ENCODE measurements around the gene GBP2.
"Not testable (repeated sequence)": the region's sequence is repeated elsewhere in the genome, so short reads cannot be mapped to it uniquely, and the experiment has no call there.

GBP2 gene

DNA sequence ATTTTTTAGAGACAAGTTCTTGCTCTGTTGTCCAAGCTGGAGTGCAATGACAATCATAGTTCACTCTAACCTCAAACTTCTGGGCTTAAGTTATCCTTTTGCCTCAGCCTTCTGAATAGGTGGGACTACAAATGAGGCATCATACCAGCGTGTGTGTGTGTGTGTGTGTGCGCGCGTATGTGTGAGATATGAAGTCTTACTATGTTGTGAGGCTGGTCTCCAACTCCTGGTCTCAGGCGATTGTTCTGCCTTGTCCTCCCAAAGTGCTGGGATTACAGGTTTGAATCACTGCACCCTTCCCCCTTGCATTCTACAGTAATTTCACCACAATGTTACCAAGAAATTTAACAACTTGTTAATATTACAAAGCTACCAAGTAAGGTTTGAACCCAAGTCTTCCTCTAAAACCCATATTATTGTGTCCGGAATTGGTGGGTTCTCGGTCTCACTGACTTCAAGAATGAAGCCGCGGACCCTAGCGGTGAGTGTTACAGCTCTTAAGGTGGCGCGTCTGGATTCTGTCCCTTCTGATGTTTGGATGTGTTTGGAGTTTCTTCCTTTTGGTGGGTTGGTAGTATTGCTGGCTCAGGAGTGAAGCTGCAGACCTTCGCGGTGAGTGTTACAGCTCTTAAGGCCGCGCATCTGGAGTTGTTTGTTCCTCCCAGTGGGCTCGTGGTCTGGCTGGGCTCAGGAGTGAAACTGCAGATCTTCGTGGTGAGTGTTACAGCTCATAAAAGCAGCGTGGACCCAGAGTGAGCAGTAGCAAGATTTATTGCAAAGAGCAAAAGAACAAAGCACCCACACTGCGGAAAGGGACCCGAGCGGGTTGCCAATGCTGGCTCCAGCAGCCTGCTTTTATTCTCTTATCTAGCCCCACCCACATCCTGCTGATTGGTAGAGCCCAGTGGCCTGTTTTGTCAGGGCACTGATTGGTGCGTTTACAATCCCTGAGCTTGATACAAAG, 970 bp upstream of the GBP2 start:
- DNase-seq (ENCODE audit: low read depth in 2 of 2): peak; percentile 56 to 58

DNA sequence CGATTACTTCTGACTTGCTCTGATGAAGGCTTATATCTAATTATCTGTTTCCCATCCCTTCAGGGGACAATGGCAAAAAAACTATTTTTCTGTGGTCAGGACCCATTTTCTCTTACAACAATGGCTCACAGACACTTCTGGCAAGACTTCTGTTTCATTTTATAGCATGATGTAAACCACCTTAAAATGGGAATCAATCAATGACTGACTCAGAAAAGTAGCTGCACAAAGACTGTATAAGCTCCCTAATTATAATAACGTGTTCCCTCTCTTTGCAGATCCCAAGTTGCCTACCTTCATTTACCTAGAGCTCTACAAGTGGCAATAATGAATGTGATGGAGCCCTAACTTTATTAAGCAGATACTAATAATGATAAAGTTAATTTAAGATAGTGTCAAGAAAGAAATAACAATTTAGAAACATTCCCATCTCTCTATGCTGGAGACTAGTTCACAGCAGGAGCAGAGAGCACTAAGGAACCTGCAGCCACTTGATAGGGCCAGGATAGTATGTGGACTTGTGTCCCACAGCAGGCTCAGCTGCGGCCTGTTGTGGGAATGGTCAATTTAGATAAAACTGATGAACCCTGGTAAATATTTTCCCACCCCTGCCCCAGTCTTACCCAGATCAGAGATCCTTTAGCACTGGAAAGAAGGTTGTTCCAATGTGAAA, 538 bp downstream of the GBP2 start:
- DNase-seq (ENCODE audit: low read depth in 2 of 2): no peak

DNA sequence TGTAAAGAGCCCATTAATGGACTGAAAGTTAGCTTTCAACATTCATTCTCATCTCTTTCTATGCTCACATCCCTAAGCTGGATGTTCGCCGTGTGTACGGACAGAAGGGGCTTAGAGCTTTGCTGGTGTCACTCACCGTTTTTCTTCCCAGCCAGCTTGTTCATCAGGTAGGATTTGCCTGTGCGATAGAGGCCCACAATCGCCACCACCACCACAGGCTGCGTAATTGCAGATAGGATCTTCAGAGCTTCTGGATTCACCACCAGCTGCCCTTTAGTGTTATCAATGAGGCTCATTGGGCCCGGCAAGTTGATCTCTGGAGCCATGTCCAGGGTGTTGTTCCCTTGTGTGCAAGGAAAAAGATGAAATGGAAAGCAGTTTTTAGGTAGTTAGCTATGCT, 4.3 kb downstream of the GBP2 start:
- DNase-seq (ENCODE audit: low read depth in 2 of 2): no peak

DNA sequence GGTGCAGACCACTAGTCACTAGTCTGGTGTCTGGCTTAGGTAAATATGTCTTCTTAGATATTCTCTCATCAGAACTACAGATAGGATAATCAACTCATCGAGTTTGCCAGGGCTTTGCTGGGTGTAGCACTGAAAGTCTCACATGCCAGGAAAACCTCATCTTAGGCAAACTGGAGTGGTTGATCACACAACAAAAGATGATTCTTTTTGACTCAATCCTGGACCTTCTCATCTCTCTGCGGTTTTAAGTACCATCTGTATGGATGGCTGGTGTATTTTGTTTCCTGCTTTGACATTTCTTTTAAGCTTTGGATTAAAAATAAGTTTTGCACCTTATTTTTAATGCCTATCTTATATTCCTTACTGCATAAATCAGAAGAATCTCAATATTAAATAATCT, 11.3 kb downstream of the GBP2 start:
- DNase-seq (ENCODE audit: low read depth in 2 of 2): no peak

DNA sequence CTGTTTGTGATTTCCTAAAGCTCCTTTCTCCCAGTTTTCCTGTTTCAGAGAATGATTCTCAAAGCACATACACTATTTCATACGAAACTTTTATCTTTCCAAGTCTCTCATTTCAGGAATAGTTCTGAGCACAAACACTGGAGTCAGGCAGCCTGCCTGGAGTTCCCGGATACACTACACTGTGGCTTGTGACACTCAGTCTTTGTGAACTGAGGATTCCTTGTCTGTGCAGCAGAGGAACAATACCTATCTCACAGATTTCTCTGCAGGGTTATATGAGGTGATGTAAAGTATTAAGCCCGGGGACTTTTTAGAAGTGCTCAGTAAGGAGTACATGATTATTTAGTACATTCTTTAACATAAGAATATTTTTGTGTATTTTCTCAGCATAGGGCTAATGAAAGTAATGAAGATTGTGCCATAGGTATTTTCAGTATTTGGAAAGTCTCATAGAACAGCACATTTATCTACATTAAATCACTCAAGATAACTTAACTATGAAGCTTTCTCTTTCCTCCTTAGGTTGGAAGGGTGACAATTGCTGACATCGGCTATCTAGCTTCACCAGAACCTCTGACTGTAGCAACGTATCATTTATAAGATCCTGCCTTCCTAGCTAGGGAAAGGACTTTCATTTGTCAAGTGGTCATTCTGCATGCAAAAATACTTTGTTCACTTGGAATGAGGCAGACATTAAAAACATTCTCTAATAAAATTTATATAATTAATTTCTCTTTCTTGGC, 12.9 kb downstream of the GBP2 start:
- no peak for DNase-seq (ENCODE audit: low read depth in 2 of 2)

DNA sequence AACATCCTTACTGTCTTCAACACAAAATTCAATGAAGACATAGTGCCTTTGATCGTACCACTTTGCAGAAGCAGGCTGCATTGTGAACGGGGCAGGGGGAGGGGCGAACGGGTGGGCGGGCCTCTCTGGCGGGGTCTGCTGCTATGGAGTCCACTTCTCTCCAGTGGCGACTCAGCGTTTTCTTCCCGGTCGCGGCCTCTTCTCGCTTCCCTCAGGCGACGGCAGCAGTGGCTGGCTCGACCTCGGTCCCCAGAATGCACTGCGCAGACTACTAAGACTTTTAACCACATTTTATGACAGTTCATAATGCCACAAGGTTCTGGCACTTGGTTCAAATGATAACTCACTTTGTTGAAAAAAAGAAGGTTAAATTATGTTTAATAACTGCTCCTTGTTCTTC, 21.2 kb downstream of the GBP2 start:
- no peak for DNase-seq (ENCODE audit: low read depth in 2 of 2)

DNA sequence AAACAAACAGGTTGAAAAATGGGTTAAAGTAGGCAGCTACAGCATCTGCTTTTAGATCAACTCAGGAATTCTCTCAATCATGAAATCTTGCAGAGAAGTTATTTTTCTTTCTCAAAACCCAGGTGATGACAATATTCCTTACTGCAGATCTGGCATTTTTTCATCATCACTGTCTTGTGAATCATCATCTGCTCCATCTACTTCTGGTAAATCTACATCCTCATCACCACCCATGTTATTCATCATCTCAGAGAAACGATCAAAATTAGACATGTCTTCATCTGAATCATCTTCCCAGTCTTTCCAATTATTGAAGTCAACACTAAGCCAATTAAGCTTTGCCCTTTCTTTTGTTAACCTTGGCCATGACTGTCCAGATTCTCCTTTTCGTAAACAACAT, 21.8 kb downstream of the GBP2 start:
- DNase-seq (ENCODE audit: low read depth in 2 of 2): no peak

DNA sequence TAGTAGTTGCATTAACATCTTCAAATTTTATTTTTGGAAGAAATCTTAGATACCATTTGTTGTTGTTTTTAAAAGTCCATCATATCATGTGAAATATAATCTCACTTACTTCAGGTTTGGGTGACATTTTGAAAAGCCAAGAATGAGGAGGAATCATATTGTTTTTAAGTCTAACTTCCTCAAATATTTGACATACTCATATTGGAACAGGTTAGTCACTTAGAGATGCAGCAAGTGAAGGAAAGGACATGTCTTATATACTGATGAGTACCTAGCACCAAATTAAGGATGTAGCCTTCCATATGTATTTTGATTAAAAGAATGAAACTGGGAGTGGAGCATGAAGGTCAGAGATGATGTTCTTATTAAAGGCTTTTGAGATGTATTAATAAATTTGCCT, 23.9 kb downstream of the GBP2 start:
- DNase-seq (ENCODE audit: low read depth in 2 of 2): no peak

DNA sequence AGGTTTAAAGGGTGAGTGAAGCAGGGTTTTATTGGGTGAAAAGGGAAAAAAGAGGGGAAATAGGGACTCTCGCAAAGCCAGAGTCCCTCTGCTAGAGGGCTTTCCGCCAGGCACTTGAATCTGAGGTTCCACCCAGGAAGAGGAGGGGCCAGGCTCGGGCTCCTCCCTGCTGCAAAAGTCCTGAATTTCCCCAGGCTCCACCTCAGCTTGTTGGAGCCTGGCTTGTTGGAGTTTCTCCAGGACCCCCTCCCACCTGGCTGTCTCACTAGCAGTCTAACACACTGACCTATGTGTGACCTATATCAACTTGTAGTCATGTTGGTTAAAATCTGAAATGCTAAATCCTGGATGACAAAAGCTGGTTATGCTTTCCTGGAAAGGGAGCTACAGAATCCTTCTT, 25.5 kb downstream of the GBP2 start:
- no peak for DNase-seq (ENCODE audit: low read depth in 2 of 2)

DNA sequence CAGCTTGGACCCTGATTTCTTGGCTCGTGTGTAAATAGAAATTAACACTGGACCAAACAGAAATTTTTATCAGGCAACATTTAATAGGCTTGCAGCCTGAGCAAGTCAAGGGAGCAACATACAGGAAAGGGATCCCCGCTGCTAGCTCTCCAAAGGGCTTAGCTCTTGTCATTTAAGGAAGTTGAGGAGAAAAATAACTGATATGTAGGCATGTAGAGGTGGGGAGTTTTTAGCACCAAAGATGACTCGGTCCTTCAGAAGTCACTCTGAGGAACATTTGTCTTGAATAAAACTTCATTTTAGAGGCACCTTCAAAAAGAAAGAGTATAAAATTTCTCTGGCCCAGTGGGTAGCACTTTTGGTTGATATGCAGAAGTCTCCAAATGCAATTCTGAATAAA, 27.1 kb downstream of the GBP2 start:
- no peak for DNase-seq (ENCODE audit: low read depth in 2 of 2)

DNA sequence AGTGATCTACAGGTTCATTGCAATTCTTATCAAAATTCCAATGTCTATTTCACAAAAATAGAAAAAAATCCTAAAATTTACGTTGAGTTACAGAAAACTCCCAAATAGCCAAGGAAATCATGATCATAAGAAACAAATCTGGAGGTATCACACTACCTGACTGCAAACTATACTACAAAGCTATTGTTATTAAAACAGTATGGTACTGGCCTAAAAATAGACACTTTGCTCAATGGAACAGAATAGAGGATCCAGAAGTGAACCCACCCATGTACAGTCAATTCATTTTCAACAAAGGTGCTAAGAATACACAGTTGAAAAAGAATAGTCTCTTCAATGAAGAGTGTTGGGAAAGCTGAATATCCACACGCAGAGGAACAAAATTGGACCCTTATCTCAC, 30.2 kb downstream of the GBP2 start:
- DNase-seq (ENCODE audit: low read depth in 2 of 2): no peak

DNA sequence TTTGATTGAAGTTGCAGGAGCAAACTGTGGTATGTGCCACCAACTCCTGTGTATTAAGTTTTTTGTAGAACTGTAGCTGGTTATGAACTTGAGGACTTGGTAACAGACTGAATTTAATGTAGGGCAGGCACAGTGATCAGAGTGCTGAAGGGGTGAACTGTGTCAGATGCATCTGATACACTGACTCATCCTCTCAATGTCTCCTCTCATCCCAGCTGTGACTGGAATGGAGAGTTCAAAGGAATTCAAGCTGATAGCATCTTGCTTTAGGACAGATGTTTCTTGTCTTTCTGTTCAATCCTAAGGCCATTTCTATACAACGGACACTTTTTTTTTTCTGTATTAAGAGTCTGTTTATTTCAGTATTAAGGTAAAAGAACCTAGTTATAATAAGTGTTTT, 36.0 kb downstream of the GBP2 start:
- DNase-seq (ENCODE audit: low read depth in 2 of 2): no peak

DNA sequence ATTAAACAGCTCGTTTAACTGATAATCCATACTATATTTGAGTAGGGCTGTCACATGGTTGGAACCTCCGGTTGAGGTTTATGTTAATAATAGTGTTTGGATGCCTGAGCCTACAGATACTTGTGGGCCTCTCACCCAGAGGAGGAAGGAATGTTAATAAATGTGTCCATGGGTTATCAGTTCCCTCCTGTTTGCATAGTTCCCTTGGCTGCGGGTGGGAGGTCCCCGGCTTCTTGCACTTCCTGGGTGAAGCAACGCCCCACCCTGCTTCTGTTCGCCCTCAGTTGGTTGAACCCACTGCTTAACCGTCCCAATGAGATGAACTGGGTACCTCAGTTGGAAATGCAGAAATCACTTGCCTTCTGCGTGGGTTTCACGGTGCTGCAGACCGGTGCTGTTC, 37.3 kb downstream of the GBP2 start:
- no peak for DNase-seq (ENCODE audit: low read depth in 2 of 2)

DNA sequence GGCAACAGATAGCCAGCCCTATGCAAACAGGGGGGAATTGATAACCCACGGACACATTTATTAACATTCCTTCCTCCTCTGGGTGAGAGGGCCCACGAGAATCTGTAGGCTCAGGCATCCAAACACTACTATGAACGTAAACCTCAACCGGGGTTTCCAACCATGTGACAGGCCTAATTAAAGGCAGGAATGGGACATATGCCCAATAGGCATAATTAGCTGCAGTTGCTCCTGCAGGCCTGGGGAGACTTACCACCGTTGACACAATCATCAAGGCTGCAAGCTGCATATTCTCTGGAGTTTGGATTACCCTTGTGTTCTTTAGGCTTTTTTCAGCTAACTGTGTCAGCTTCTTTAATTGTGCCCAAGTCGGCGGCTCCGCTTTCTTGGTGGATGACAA, 38.7 kb downstream of the GBP2 start:
- DNase-seq (ENCODE audit: low read depth in 2 of 2): no peak

DNA sequence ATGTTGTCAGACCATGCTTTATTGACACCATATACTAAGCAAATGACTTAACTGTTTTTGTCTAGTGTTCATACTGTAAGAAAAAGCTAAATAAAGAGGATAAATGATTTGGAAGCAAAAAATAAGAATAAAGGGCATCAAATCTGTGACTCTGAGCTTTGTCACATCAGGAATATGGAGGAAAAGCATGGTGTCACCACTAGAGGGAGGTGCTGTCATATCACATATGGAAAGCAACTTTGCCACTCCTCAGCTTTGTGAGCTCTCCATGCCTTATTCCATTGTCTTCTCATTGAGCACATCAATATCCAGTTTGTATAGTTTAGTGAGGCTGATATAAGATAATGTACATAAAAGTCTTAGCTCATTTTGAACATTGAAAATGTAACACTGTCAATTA, 40.1 kb downstream of the GBP2 start:
- no peak for DNase-seq (ENCODE audit: low read depth in 2 of 2)

DNA sequence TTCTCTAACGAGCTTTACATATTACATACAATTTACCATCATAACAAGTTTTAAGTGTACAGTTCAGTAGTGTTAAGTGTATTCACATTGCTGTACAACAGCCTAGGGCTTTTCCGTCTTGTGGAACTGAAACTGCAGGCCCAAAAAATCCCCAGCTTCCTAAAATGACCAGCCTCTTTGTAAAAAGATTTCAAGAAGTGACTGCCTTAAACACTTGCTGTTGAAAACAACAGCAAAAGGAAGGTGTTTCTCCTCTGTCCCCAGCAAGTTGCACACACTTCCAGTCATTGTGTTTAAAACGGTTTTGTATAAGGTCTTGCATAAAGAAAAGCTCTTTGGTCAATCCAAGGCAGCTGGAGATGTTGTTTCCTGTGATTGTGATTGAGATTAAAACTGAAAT, 44.9 kb downstream of the GBP2 start:
- no peak for DNase-seq (ENCODE audit: low read depth in 2 of 2)

DNA sequence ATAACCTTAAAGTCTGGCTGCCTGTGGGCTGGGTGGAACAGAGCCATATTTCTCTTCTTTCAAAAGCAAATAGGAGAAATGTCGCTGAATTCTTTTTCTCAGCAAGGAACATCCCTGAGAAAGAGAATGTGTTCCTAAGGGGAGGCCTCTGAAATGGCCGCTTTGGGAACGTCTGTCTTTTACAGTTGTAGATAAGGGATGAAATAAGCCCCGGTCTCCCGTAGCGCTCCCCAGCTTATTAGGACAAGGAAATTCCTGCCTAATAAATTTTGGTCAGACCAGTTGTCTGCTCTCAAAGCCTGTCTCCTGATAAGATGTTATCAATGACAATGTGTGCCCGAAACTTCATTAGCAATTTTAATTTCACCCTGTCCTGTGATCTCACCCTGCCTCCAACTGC, 45.8 kb downstream of the GBP2 start:
- not testable (repeated sequence) for DNase-seq (ENCODE audit: low read depth in 2 of 2)

DNA sequence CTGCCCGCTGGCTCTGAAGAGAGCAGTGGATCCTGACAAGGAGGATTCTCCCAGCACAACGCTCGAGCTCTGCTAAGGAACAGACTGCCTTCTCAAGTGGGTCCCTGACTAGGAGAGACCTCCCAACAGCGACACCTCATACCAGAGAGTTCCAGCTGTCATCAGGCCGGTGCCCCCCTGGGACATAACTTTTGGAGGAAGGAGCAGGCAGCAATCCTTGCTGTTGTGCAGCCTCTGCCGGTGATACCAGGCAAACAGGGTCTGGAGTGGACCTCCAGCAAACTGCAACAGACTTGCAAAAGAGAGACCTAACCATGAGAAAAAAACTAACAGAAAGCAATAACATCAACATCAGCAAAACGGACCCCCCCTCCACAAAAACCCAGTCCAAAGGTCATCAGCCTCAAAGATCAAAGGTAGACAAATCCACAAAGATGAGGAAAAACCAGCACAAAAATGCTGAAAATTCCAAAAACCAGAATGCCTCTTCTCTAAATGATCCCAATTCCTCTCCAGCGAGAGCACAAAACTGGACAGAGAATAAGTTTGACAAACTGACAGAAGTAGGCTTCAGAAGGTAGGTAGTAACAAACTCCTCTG, 53.3 kb downstream of the GBP2 start:
- DNase-seq (ENCODE audit: low read depth in 2 of 2): not testable (repeated sequence)

DNA sequence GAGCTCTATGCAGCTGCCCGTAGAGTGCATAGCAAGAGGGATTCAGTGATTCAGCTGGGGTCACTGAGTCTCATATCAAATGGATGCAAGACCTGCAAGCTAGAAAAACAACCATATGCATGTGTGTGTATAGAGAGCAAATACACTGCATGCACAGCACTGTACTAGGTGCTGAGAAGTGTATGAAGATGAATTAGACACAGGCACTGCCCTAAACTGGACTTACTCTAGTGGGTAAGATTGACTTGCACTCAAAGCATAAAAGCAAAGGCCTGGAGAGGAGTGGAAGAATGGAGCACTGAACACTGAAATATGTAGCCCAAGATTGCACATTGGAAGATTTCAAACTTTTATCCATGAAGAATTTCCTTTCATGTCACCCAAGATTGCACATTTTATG, 55.4 kb downstream of the GBP2 start:
- no peak for DNase-seq (ENCODE audit: low read depth in 2 of 2)

DNA sequence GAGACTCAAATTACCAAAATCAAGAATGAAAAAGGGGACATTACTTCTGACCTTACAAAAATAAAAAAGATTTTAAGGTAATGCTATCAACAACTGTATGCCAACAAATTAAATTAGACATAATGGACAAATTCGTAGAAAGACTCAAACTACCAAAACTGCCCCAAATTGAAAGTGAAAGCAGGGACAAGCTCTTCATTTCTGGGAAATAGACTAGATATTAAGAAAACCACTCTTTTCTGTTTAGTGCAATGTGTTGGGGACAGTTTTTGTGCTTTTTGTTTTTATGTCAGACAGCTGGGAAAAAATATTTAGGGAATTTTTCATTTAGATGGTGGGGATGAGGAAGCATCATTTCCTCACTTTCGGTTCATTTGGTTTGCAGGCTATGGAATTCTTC, 56.0 kb downstream of the GBP2 start:
- DNase-seq (ENCODE audit: low read depth in 2 of 2): no peak

DNA sequence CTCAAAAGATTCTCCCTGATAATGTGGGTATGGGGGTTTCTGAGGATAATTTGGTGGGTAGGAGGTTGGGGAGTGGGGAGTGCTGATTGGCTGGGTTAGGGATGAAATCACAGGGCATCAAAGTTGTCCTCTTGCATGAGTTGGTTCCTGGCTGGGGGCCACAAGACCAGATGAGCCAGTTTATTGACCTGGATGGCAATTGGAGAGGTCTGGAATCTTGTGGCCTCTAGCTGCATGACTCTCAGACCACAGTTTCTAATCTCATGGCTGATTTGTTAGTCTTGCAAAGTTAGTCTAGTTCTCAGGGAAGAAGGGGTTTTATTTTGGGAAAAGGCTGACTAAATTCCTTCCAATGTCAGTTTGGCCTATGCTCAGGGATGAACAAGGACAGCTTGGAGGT, 57.6 kb downstream of the GBP2 start:
- no peak for DNase-seq (ENCODE audit: low read depth in 2 of 2)

Data from stimulated activated CD4-positive, alpha-beta T cell treated with anti-CD3 and anti-CD28 coated beads, Interleukin-12 subunit alpha, Interleukin-12 subunit beta, amount 100 ng/mL, for 24 hours (primary cell).